Stimulated activated naive CD8-positive, alpha-beta T cell treated with anti-CD3 and anti-CD28 coated beads, Interleukin-15, amount 100 ng/mL, for 72 hours (primary cell): ENCODE measurements around the gene LRRTM3.

Experiments
- ATAC-seq: fragments of 150-1000 bp; cut with Tn5 transposase; 2 replicates; pipeline ENCODE4 v1.10.0; 2021; ENCODE audit warnings: mild to moderate bottlenecking, moderate library complexity
- DNase-seq, 2 donors: peaks; one replicate each; pipeline ENCODE4 v3.0.0; 2021 to 2022
- H3K27ac Mint-ChIP-seq, 2 donors: one replicate each; pipeline ENCODE4 v1.8.0; 2022; ENCODE audit warnings: mild to moderate bottlenecking in 2 of 2, mixed read lengths in 2 of 2, moderate library complexity in 2 of 2
- H3K27me3 Mint-ChIP-seq: one replicate; pipeline ENCODE4 v1.8.0; 2022; ENCODE audit warnings: mixed read lengths
- H3K4me1 Mint-ChIP-seq: one replicate; pipeline ENCODE4 v1.8.0; 2022; ENCODE audit warnings: mild to moderate bottlenecking, mixed read lengths
- H3K4me3 Mint-ChIP-seq, 2 donors: one replicate each; pipeline ENCODE4 v1.8.0; 2022; ENCODE audit warnings: mild to moderate bottlenecking in 2 of 2, mixed read lengths in 2 of 2, moderate library complexity in 1 of 2
- H3K9me3 Mint-ChIP-seq, 2 donors: one replicate each; pipeline ENCODE4 v1.8.0; 2022; ENCODE audit warnings: mixed read lengths in 2 of 2

LRRTM3 gene

DNA sequence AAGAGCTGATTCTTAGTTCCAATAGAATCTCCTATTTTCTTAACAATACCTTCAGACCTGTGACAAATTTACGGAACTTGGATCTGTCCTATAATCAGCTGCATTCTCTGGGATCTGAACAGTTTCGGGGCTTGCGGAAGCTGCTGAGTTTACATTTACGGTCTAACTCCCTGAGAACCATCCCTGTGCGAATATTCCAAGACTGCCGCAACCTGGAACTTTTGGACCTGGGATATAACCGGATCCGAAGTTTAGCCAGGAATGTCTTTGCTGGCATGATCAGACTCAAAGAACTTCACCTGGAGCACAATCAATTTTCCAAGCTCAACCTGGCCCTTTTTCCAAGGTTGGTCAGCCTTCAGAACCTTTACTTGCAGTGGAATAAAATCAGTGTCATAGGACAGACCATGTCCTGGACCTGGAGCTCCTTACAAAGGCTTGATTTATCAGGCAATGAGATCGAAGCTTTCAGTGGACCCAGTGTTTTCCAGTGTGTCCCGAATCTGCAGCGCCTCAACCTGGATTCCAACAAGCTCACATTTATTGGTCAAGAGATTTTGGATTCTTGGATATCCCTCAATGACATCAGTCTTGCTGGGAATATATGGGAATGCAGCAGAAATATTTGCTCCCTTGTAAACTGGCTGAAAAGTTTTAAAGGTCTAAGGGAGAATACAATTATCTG lies 1.6 kb downstream of the LRRTM3 start:
- peaks cover 32% of the 10 kb centered on the region for H3K27me3 Mint-ChIP-seq

GRCh38 chr10:66927971-66928770 lies 2.3 kb downstream of the LRRTM3 start:
- H3K4me3 Mint-ChIP-seq, result no peak overlapping the region
- no peak for DNase-seq
- no peaks in the 10 kb centered on the region for H3K9me3 Mint-ChIP-seq
- no peaks in the 10 kb centered on the region for H3K4me1 Mint-ChIP-seq
- no peak overlapping the region for H3K27ac Mint-ChIP-seq
- ATAC-seq, result no peak
- peaks cover 32% of the 10 kb centered on the region for H3K27me3 Mint-ChIP-seq

More for the DNA sequence above, 1.6 kb downstream of the LRRTM3 start:
- Mint-ChIP-seq H3K27ac (no peak overlapping the region), H3K4me3 (no peak overlapping the region), H3K9me3 (no peaks in the 10 kb centered on the region), H3K4me1 (no peaks in the 10 kb centered on the region)
- DNase-seq, result no peak
- ATAC-seq, result no peak

DNA sequence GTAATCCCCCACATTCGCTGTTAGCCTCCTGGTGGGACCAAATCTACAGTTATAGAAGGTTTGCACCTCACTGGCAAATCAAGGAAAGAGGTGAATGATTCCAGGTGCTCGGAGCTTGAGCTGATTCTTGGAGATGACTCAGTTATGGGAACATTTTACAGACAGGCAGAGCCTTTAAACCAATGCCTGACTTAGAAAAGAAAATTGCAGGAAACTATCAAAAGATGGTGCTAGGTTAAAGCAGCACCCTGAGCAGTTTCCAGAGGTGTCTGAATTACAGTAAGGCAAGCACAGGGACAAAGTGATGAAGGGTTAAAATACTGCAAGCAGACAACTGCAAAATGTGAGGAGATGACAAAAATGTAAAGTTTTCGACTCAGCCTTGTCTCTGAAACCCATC lies 2.9 kb downstream of the LRRTM3 start:
- Mint-ChIP-seq H3K9me3 (no peaks in the 10 kb centered on the region), H3K4me3 (no peak overlapping the region), H3K27ac (no peak overlapping the region), H3K27me3 (peaks cover 32% of the 10 kb centered on the region), H3K4me1 (no peaks in the 10 kb centered on the region)
- no peak for ATAC-seq
- no peak for DNase-seq

GRCh38 chr10:66929375-66929774 lies 3.5 kb downstream of the LRRTM3 start:
- Mint-ChIP-seq H3K27me3 (peaks cover 32% of the 10 kb centered on the region), H3K4me3 (no peak overlapping the region), H3K9me3 (no peaks in the 10 kb centered on the region), H3K27ac (no peak overlapping the region), H3K4me1 (no peaks in the 10 kb centered on the region)
- DNase-seq, result no peak
- ATAC-seq, result no peak

GRCh38 chr10:66931340-66931948 lies 5.6 kb downstream of the LRRTM3 start:
- H3K9me3 Mint-ChIP-seq, result no peaks in the 10 kb centered on the region
- no peak overlapping the region for H3K27ac Mint-ChIP-seq
- ATAC-seq, result no peak
- DNase-seq, result no peak
- H3K4me3 Mint-ChIP-seq, result no peak overlapping the region
- H3K4me1 Mint-ChIP-seq, result no peaks in the 10 kb centered on the region
- H3K27me3 Mint-ChIP-seq, result peaks cover 25% of the 10 kb centered on the region

- Mint-ChIP-seq H3K9me3 (no peaks in the 10 kb centered on the region), H3K4me3 (no peak overlapping the region)
Observed at GRCh38 chr10:66931949-66932343, 6.1 kb downstream of the LRRTM3 start.

GRCh38 chr10:66934711-66935110 lies 8.9 kb downstream of the LRRTM3 start:
- Mint-ChIP-seq H3K27ac (no peak overlapping the region), H3K4me3 (no peak overlapping the region), H3K9me3 (no peaks in the 10 kb centered on the region), H3K27me3 (no peaks in the 10 kb centered on the region), H3K4me1 (no peaks in the 10 kb centered on the region)
- no peak for ATAC-seq
- DNase-seq, result no peak

More at GRCh38 chr10:66931949-66932343, 6.1 kb downstream of the LRRTM3 start:
- DNase-seq (no peak), ATAC-seq (no peak)
- Mint-ChIP-seq H3K27ac (no peak overlapping the region), H3K27me3 (peaks cover 22% of the 10 kb centered on the region), H3K4me1 (no peaks in the 10 kb centered on the region)

- no peak overlapping the region for H3K4me3 Mint-ChIP-seq
- no peak overlapping the region for H3K27ac Mint-ChIP-seq
- no peaks in the 10 kb centered on the region for H3K9me3 Mint-ChIP-seq
- no peak for ATAC-seq
- H3K27me3 Mint-ChIP-seq, result no peaks in the 10 kb centered on the region
- H3K4me1 Mint-ChIP-seq, result no peaks in the 10 kb centered on the region
- no peak for DNase-seq
Observed at GRCh38 chr10:66940965-66941364, 15.1 kb downstream of the LRRTM3 start.

GRCh38 chr10:66941491-66941890 lies 15.7 kb downstream of the LRRTM3 start:
- DNase-seq (no peak), ATAC-seq (no peak)
- Mint-ChIP-seq H3K27ac (no peak overlapping the region), H3K9me3 (no peaks in the 10 kb centered on the region), H3K4me3 (no peak overlapping the region), H3K27me3 (no peaks in the 10 kb centered on the region), H3K4me1 (no peaks in the 10 kb centered on the region)

GRCh38 chr10:66942407-66942806 lies 16.6 kb downstream of the LRRTM3 start:
- no peak overlapping the region for H3K4me3 Mint-ChIP-seq
- no peaks in the 10 kb centered on the region for H3K4me1 Mint-ChIP-seq
- no peak for ATAC-seq
- no peaks in the 10 kb centered on the region for H3K9me3 Mint-ChIP-seq
- DNase-seq, result no peak
- no peaks in the 10 kb centered on the region for H3K27me3 Mint-ChIP-seq
- no peak overlapping the region for H3K27ac Mint-ChIP-seq

DNA sequence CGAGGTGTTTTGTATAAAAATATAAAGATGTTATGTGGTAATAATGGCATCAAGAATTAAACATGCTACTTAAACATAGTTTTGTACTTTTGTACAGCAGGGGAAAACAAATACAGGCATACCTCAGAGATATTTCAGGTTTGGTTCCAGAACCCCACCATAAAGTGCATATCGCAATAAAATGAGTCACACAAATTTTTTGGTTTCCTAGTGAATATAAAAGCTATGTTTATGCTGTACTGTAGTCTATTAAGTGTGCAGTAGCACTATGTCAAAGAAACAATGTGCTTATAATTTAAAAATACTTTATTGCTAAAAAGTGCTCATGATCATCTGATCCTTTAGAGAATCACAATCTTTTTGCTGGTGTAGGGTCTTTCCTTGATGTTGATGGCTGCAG lies 17.8 kb downstream of the LRRTM3 start:
- no peaks in the 10 kb centered on the region for H3K9me3 Mint-ChIP-seq
- H3K4me1 Mint-ChIP-seq, result no peaks in the 10 kb centered on the region
- DNase-seq, result no peak
- H3K27ac Mint-ChIP-seq, result no peak overlapping the region
- no peaks in the 10 kb centered on the region for H3K27me3 Mint-ChIP-seq
- ATAC-seq, result no peak
- H3K4me3 Mint-ChIP-seq, result no peak overlapping the region

- Mint-ChIP-seq H3K27me3 (no peaks in the 10 kb centered on the region), H3K27ac (no peak overlapping the region), H3K9me3 (no peaks in the 10 kb centered on the region), H3K4me3 (no peak overlapping the region), H3K4me1 (no peaks in the 10 kb centered on the region)
- ATAC-seq (no peak), DNase-seq (no peak)
Observed at GRCh38 chr10:66951896-66952295, 26.1 kb downstream of the LRRTM3 start.

DNA sequence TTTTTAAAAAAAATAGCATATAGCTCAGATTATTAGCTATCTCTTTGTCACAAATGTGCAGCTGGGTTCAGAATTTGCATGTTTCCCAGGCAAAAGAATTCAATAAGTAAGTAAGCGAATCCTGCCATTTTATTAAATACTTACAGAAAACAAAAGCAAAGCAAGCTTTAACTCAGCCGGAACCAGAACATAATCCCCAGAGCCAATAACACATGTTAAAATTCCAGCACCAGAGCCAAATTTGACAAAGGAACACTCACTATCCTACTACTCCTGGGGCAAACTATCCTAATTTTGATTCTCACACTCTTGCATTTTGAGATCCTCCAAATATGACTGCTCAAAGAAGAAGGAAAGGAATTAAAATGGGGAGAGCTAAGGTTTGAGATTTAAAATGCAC lies 32.6 kb downstream of the LRRTM3 start:
- Mint-ChIP-seq H3K27me3 (no peaks in the 10 kb centered on the region), H3K9me3 (peaks cover 0 to 3% of the 10 kb centered on the region in 2 donors), H3K4me3 (no peak overlapping the region), H3K27ac (no peak overlapping the region), H3K4me1 (no peaks in the 10 kb centered on the region)
- DNase-seq (no peak), ATAC-seq (no peak)

- ATAC-seq (no peak), DNase-seq (no peak)
- Mint-ChIP-seq H3K27ac (no peak overlapping the region), H3K27me3 (no peaks in the 10 kb centered on the region), H3K4me1 (no peaks in the 10 kb centered on the region), H3K4me3 (no peak overlapping the region), H3K9me3 (peaks cover 0 to 4% of the 10 kb centered on the region in 2 donors)
Observed at GRCh38 chr10:66964946-66965345, 39.1 kb downstream of the LRRTM3 start.

- Mint-ChIP-seq H3K4me1 (no peaks in the 10 kb centered on the region), H3K4me3 (no peak overlapping the region), H3K9me3 (peaks cover 0 to 9% of the 10 kb centered on the region in 2 donors), H3K27ac (no peak overlapping the region), H3K27me3 (no peaks in the 10 kb centered on the region)
- ATAC-seq, result no peak
- DNase-seq, result no peak
Observed at GRCh38 chr10:66980246-66980815, 54.5 kb downstream of the LRRTM3 start.
